Calu3 (cell line): ENCODE results near the gene OPN1MW3. TPM values are rescaled to one million over a fixed set of nuclear protein-coding genes. Genes with fewer than 3 reads are reported as not detected.
"Not testable (repeated sequence)": the region's sequence is repeated elsewhere in the genome, so short reads cannot be mapped to it uniquely, and the experiment has no call there.

Experiments
- Bru-seq: library from RNA; stranded (reverse); fragments of 400-500 nt; gene quantifications from one replicate; lab custom pipeline; 2021; lab: Mats Ljungman, UMichigan
- BruChase-seq, 2 experiments: library from RNA; stranded (reverse); fragments of 400-500 nt; gene quantifications; one replicate each; lab custom pipeline; 2021; lab: Mats Ljungman, UMichigan
- BruUV-seq: library from RNA; stranded (reverse); fragments of 400-500 nt; replicated peaks from 2 replicates; lab custom pipeline; 2021; lab: Mats Ljungman, UMichigan
- CTCF ChIA-PET: fragments of 300-600 bp; sonication (Branson Sonifier 250); formaldehyde crosslinking; loops from one replicate; lab custom pipeline; 2022; ENCODE audit warnings: antibody characterized with exemption; lab: Charles Lee
- DNase-seq: peaks from one replicate; pipeline ENCODE4 v3.0.0; 2022
- H3K27ac Mint-ChIP-seq: one replicate; pipeline ENCODE4 v1.8.0; 2022; ENCODE audit warnings: mixed read lengths; ENCODE audit not compliant: unreplicated experiment
- H3K27me3 Mint-ChIP-seq: one replicate; pipeline ENCODE4 v1.8.0; 2022; ENCODE audit warnings: mixed read lengths; ENCODE audit not compliant: unreplicated experiment
- H3K36me3 Mint-ChIP-seq: one replicate; pipeline ENCODE4 v1.8.0; 2022; ENCODE audit warnings: mild to moderate bottlenecking, moderate library complexity, mixed read lengths; ENCODE audit not compliant: insufficient read depth, unreplicated experiment
- H3K4me1 Mint-ChIP-seq: one replicate; pipeline ENCODE4 v1.8.0; 2022; ENCODE audit warnings: mild to moderate bottlenecking, low read depth, mixed read lengths; ENCODE audit not compliant: unreplicated experiment
- H3K4me3 Mint-ChIP-seq: one replicate; pipeline ENCODE4 v1.8.0; 2022; ENCODE audit warnings: mild to moderate bottlenecking, low read depth, moderate library complexity, mixed read lengths; ENCODE audit not compliant: unreplicated experiment
- H3K9me3 Mint-ChIP-seq: one replicate; pipeline ENCODE4 v1.8.0; 2022; ENCODE audit warnings: low read depth, mixed read lengths; ENCODE audit not compliant: unreplicated experiment
- intact Hi-C: fragments of 100-400 bp; cut with micrococcal nuclease; formaldehyde crosslinking; loops from one replicate; pipeline ENCODE4 v1.10.0; 2022; ENCODE audit not compliant: unreplicated experiment
- long read RNA-seq: library from polyadenylated mRNA; stranded (forward); transcript quantifications from one replicate; pipeline ENCODE4 v2.0.0, GENCODE V29; 2022
- total RNA-seq: library from RNA; stranded (reverse); gene quantifications from 2 replicates; pipeline ENCODE4 v1.2.3, GENCODE V29; 2022

Gene OPN1MW3
- total RNA-seq (not detected in 2 replicates), Bru-seq, nascent RNA (not detected), BruChase-seq, experiment 1, labeled RNA remaining after a 6-hour chase (not detected), BruChase-seq, experiment 2, labeled RNA remaining after a 2-hour chase (not detected)
- long read RNA-seq: 0 reads

DNA sequence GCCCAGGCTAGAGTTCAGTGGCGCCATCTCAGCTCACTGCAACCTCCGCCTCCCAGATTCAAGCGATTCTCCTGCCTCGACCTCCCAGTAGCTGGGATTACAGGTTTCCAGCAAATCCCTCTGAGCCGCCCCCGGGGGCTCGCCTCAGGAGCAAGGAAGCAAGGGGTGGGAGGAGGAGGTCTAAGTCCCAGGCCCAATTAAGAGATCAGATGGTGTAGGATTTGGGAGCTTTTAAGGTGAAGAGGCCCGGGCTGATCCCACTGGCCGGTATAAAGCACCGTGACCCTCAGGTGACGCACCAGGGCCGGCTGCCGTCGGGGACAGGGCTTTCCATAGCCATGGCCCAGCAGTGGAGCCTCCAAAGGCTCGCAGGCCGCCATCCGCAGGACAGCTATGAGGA, at the start of gene OPN1MW3:
TSS of gene OPN1MW3 (plus strand) at position 301 of the 400 bp plus-strand sequence. CDS start at position 339, 38 bp downstream.
- H3K27me3 Mint-ChIP-seq, BruUV-seq, DNase-seq, H3K4me3 Mint-ChIP-seq, intact Hi-C loops, H3K27ac Mint-ChIP-seq, H3K9me3 Mint-ChIP-seq, CTCF ChIA-PET, H3K4me1 Mint-ChIP-seq, H3K36me3 Mint-ChIP-seq: not testable (repeated sequence)

DNA sequence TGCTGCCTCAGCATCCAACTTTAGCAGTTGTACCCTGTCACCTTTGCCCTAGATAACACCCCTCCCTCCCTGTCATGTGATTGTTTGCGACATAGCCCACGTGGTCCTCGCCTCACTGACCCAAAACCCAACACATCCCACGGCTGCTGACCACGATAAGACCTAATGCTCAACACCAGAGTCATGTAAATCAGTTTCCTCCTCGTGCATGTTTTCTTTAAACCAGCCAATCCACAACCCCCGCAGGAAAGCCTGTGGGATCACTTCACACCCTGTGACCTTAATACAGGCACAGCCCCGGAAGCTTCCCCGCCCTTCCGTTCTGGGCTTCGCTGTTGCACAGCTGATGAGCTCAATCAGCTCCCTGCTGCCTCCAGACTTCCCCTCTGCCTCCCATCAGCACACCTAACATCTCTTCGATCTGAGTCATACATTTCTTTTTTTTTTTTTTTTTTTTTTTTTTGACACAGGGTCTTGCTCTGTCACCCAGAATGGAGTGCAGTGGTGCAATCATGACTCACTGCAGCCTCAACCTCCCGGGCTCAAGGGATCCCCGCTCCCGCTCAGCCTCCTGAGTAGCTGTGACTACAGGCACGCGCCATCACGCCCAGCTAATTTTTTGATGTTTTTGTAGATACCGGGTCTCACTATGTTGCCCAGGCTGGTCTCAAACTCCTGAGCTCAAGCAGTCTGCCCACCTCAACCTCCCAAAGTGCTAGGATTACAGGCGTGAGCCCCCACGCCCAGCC, 47.5 kb upstream of the OPN1MW3 start:
- H3K36me3 Mint-ChIP-seq, H3K4me3 Mint-ChIP-seq, BruUV-seq, H3K27ac Mint-ChIP-seq, H3K9me3 Mint-ChIP-seq, DNase-seq, H3K27me3 Mint-ChIP-seq, intact Hi-C loops, H3K4me1 Mint-ChIP-seq, CTCF ChIA-PET: not testable (repeated sequence)

DNA sequence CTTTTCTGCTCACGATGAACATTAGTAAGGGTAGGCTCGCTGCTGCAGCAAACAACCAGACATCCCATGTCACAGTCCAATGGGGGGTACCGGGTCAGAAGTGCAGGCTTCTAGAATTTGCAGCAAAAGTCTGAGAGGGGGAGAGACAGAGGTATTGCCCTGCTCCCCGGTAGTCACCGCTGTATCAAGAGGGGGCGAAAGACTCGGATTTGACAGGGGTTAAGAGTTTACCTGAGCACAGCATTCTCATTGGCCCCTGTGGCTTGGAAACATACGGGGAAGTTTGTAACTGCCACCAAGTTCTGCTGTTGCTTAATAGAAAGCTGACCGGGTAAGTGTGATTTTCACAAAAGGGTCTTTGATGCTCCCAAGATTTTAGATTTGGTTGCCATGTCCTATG, 46.3 kb upstream of the OPN1MW3 start:
- DNase-seq, H3K4me1 Mint-ChIP-seq, H3K27me3 Mint-ChIP-seq, BruUV-seq, H3K36me3 Mint-ChIP-seq, H3K9me3 Mint-ChIP-seq, CTCF ChIA-PET, intact Hi-C loops, H3K27ac Mint-ChIP-seq, H3K4me3 Mint-ChIP-seq: not testable (repeated sequence)

DNA sequence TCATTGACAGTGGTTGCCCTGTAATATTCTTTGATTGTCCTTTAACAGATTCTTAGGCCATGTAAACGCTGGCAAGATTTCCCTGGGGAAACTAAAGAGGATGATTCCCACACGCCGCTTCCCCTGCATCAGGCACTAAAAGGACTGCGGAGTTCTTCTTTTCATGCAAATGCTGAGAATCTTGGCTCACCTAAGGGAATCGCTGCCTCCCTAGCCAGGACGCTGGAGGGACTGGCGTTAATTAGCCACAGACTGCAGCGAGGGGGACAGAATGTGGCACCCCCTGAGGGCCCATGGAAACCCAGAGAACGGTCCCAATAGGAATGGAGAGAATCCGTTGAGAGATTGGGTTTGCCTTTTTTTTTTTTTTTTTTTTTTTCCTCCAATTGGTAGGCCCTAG, 45.9 kb upstream of the OPN1MW3 start:
- H3K4me1 Mint-ChIP-seq, intact Hi-C loops, CTCF ChIA-PET, DNase-seq, H3K9me3 Mint-ChIP-seq, H3K27me3 Mint-ChIP-seq, H3K27ac Mint-ChIP-seq, H3K36me3 Mint-ChIP-seq, BruUV-seq, H3K4me3 Mint-ChIP-seq: not testable (repeated sequence)

DNA sequence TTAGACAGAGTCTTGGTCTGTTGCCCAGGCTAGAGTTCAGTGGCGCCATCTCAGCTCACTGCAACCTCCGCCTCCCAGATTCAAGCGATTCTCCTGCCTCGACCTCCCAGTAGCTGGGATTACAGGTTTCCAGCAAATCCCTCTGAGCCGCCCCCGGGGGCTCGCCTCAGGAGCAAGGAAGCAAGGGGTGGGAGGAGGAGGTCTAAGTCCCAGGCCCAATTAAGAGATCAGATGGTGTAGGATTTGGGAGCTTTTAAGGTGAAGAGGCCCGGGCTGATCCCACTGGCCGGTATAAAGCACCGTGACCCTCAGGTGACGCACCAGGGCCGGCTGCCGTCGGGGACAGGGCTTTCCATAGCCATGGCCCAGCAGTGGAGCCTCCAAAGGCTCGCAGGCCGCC, 37.9 kb upstream of the OPN1MW3 start, which contains the start of gene OPN1MW2:
TSS of gene OPN1MW2 (plus strand) at position 301 of the 400 bp plus-strand sequence. CDS start at position 361, 60 bp downstream.
- H3K4me3 Mint-ChIP-seq, intact Hi-C loops, CTCF ChIA-PET, DNase-seq, H3K36me3 Mint-ChIP-seq, BruUV-seq, H3K4me1 Mint-ChIP-seq, H3K9me3 Mint-ChIP-seq, H3K27ac Mint-ChIP-seq, H3K27me3 Mint-ChIP-seq: not testable (repeated sequence)

DNA sequence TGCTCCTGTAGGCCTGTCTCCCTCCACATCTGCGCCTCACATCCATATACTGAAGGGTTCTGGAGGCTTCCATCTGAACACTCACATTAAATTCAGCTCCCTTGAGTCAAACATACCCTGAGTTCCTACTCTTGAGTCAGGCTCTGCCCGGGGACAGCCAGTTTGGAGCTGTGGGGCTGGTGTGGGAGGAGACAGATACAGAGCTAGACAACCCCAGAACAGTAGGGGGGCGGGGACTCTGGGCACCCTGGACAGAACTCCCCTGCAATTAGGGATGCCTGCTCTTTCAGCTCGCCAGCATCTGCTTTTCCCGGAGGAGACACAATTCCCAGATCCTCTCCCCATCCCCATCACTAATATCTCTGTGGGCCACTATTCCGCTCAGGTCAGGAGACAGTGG, 32.1 kb upstream of the OPN1MW3 start:
- H3K27me3 Mint-ChIP-seq, H3K9me3 Mint-ChIP-seq, H3K4me3 Mint-ChIP-seq, H3K36me3 Mint-ChIP-seq, H3K4me1 Mint-ChIP-seq, intact Hi-C loops, DNase-seq, H3K27ac Mint-ChIP-seq, CTCF ChIA-PET, BruUV-seq: not testable (repeated sequence)

DNA sequence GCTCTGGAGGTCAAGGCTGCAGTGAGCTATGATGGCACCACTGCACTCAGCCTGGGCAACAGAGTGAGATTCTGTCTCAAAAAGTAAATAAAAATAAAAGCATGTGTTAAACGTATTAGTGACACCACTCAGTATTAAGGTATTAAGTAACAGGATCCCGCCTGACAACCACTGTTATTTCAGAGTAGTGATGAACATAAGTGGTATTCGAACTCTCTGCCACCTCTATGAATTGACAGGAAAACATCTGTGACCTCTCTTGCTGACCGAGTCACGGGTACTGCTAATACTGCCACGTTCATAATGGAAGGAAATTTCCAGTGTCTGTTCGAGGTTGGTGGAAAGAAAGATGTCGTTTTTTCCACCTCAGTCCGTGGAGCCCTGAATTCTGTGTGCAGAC, 30.7 kb upstream of the OPN1MW3 start:
- intact Hi-C loops, H3K27ac Mint-ChIP-seq, H3K27me3 Mint-ChIP-seq, H3K36me3 Mint-ChIP-seq, H3K9me3 Mint-ChIP-seq, H3K4me3 Mint-ChIP-seq, H3K4me1 Mint-ChIP-seq, CTCF ChIA-PET, BruUV-seq, DNase-seq: not testable (repeated sequence)

DNA sequence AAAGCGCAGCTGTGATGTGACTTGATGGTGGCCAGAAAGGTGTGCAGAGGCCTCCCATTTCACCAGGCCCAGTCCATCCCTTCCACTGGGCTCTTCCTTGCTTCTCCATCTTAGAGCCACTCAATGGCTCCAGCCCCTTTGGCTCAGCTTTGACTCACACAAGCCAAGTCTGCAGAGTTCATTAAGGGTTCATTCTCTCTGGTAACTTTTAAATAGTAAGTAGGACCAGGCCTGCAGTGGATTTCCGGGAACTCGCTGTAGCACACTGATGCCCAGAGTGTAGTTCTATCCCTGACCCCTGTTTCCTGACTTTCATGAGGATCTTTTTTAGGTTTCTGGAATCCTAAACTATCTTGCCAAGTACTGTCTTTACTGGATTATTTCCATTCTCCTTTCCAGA, 25.9 kb upstream of the OPN1MW3 start:
- CTCF ChIA-PET, intact Hi-C loops, H3K27me3 Mint-ChIP-seq, H3K36me3 Mint-ChIP-seq, H3K9me3 Mint-ChIP-seq, H3K4me1 Mint-ChIP-seq, H3K4me3 Mint-ChIP-seq, H3K27ac Mint-ChIP-seq, DNase-seq, BruUV-seq: not testable (repeated sequence)

DNA sequence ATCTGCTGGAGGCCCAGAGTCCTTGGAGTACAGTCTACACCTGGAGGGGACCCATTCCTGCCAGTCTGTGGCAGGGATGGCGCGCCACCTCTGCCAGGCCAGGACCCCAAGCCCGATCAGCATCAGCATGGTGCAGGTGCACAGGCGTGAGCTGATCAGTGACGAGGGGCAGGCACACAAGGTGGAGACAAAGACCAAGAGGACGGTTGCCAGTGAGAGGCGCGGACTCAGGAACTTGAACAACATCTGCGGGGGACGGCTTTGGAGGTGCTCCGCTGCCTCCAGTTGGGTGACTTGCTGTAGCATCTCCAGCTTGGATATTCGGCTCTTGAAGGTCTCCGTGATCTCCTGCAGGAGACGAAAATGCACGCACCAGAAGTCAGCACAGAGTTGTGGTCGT, 23.8 kb upstream of the OPN1MW3 start:
- H3K27ac Mint-ChIP-seq, intact Hi-C loops, H3K4me3 Mint-ChIP-seq, H3K27me3 Mint-ChIP-seq, H3K4me1 Mint-ChIP-seq, H3K9me3 Mint-ChIP-seq, BruUV-seq, H3K36me3 Mint-ChIP-seq, CTCF ChIA-PET, DNase-seq: not testable (repeated sequence)
